Esophagus squamous epithelium (tissue), 4 donors: ENCODE data around the gene ANKRD40.

ENCODE experiments used
- CTCF ChIP-seq, 6 experiments: fragments of 450-650 bp in 4 of 6; fragments of 200-600 bp in 2 of 6; sonication (generic) in 2 of 6; IDR thresholded peaks; one replicate each; pipeline ENCODE4 v1.5.1; 2016 to 2019; ENCODE audit warnings: antibody characterized with exemption in 6 of 6, mild to moderate bottlenecking in 4 of 6, moderate library complexity in 4 of 6
- POLR2A ChIP-seq, 4 donors: fragments of 450-650 bp; IDR thresholded peaks; one replicate each; pipeline ENCODE4 v1.6.1; 2017; ENCODE audit warnings: antibody characterized with exemption in 4 of 4, mild to moderate bottlenecking in 4 of 4, moderate library complexity in 3 of 4

GRCh38 chr17:50699410-50699809, 8.3 kb downstream of the ANKRD40 start:
- no peak for TF ChIP-seq POLR2A (IDR thresholded peaks at IDR 0.05)
- no peak for TF ChIP-seq CTCF (IDR thresholded peaks at IDR 0.05)
